Karpas-422 (cell line): ENCODE data around the gene ZFR2. TPM values are rescaled to one million over a fixed set of nuclear protein-coding genes. Genes with fewer than 3 reads are reported as not detected.
"Not testable (repeated sequence)": the region's sequence is repeated elsewhere in the genome, so short reads cannot be mapped to it uniquely, and the experiment has no call there.

Source experiments
- DNase-seq: peaks from one replicate; pipeline ENCODE4 v3.0.0-alpha.2; 2015
- H2AFZ ChIP-seq: fragments of 200-600 bp; sonication (generic); 2 replicates; pipeline ENCODE4 v1.6.1; 2014; ENCODE audit warnings: antibody characterized with exemption, low read length, mixed read lengths
- H3K27ac ChIP-seq: fragments of 200-600 bp; sonication (generic); 2 replicates; pipeline ENCODE4 v1.5.1; 2014; ENCODE audit warnings: mild to moderate bottlenecking, low read length, moderate library complexity
- H3K27me3 ChIP-seq: fragments of 200-600 bp; sonication (generic); 2 replicates; pipeline ENCODE4 v1.6.1; 2014; ENCODE audit warnings: low read length, mixed read lengths
- H3K36me3 ChIP-seq: fragments of 200-600 bp; sonication (generic); 2 replicates; pipeline ENCODE4 v1.6.1; 2014; ENCODE audit warnings: low read length, mixed read lengths; ENCODE audit not compliant: insufficient read depth
- H3K4me1 ChIP-seq: fragments of 200-600 bp; sonication (generic); 2 replicates; pipeline ENCODE4 v1.6.1; 2014; ENCODE audit warnings: mild to moderate bottlenecking, low read length, mixed read lengths
- H3K4me2 ChIP-seq: fragments of 200-600 bp; sonication (generic); 2 replicates; pipeline ENCODE4 v1.6.1; 2014; ENCODE audit warnings: low read length, low read depth, mild to moderate bottlenecking; ENCODE audit not compliant: poor library complexity, severe bottlenecking
- H3K4me3 ChIP-seq: fragments of 200-600 bp; sonication (generic); 2 replicates; pipeline ENCODE4 v1.5.1; 2014; ENCODE audit warnings: mild to moderate bottlenecking, antibody characterized with exemption, low read length, mixed read lengths
- H3K79me2 ChIP-seq: fragments of 200-600 bp; sonication (generic); 2 replicates; pipeline ENCODE4 v1.6.1; 2014; ENCODE audit warnings: mild to moderate bottlenecking, low read length, mixed read lengths
- H3K9ac ChIP-seq: fragments of 200-600 bp; sonication (generic); 2 replicates; pipeline ENCODE4 v1.6.0; 2014; ENCODE audit warnings: low read length
- H3K9me2 ChIP-seq: fragments of 200-600 bp; sonication (generic), shearing (Covaris generic); replicated peaks from 2 replicates; pipeline ENCODE4 v1.6.0; 2014; ENCODE audit warnings: mild to moderate bottlenecking, low read length, moderate library complexity; ENCODE audit not compliant: insufficient read depth
- H3K9me3 ChIP-seq: fragments of 300-700, 200-600 bp; sonication (generic); 2 replicates; pipeline ENCODE4 v1.6.1; 2014; ENCODE audit warnings: low read length, mixed read lengths
- H4K20me1 ChIP-seq: fragments of 200-600 bp; sonication (generic); 2 replicates; pipeline ENCODE4 v1.6.1; 2014; ENCODE audit warnings: mild to moderate bottlenecking, antibody characterized with exemption, low read length, low read depth; ENCODE audit not compliant: insufficient read depth
- total RNA-seq: library from RNA; depleted of rRNA; stranded (reverse); fragments of >200 nt; shearing (Covaris generic); gene quantifications from 2 replicates; pipeline ENCODE4 v1.2.3, GENCODE V29; 2014; ENCODE audit warnings: low replicate concordance

Gene ZFR2
- total RNA-seq, 1 experiment from 2014 or later, result not detected

- H3K4me3 ChIP-seq, result peak within 1 kb of the TSS; percentile 94
- H3K9me2 ChIP-seq, result no peaks in the 10 kb centered on the region
- no peaks in the 10 kb centered on the region for H3K36me3 ChIP-seq
- no peaks in the 10 kb centered on the region for H4K20me1 ChIP-seq
- no peaks in the 10 kb centered on the region for H3K27me3 ChIP-seq
- H3K9me3 ChIP-seq, result no peaks in the 10 kb centered on the region
- peak within 1 kb of the TSS; percentile 84 for H3K9ac ChIP-seq
- peak; percentile 99 for DNase-seq
- H3K4me2 ChIP-seq, result peak within 1 kb of the TSS; percentile 81
- H3K4me1 ChIP-seq, result peaks cover 16% of the 10 kb centered on the region
- H3K79me2 ChIP-seq, result peaks cover 25% of the 10 kb centered on the region
- H2AFZ ChIP-seq, result peak within 1 kb of the TSS; percentile 98
- H3K27ac ChIP-seq, result peak within 1 kb of the TSS; percentile 81
Measured at GRCh38 chr19:3762501-3763459, 106.1 kb downstream of the ZFR2 start, which contains the start of gene MRPL54. TSS of gene MRPL54 (plus strand) at chr19:3762682. CDS start at chr19:3762701, 19 bp downstream.

GRCh38 chr19:3762130-3762473 is 106.7 kb downstream of the ZFR2 start:
- Histone ChIP-seq H3K27me3 (no peaks in the 10 kb centered on the region), H3K36me3 (no peaks in the 10 kb centered on the region), H3K79me2 (peaks cover 25% of the 10 kb centered on the region), H2AFZ (peak overlapping the region; percentile 98; the same call in 1 of the 2 replicates), H3K4me1 (peaks cover 16% of the 10 kb centered on the region), H3K9ac (peak overlapping the region; percentile 84), H3K4me3 (peak overlapping the region; percentile 75), H3K27ac (peak overlapping the region; percentile 81), H4K20me1 (no peaks in the 10 kb centered on the region), H3K9me3 (no peaks in the 10 kb centered on the region), H3K9me2 (no peaks in the 10 kb centered on the region), H3K4me2 (peak overlapping the region; percentile 66)
- no peak for DNase-seq

GRCh38 chr19:3761382-3762129 is 107.3 kb downstream of the ZFR2 start, which contains the start of gene APBA3:
TSS of gene APBA3 (minus strand) at chr19:3761692. CDS start at chr19:3760264, 1,428 bp downstream.
- peak within 1 kb of the TSS; percentile 81 for H3K4me2 ChIP-seq
- H3K9ac ChIP-seq, result peak within 1 kb of the TSS; percentile 84
- H3K4me3 ChIP-seq, result peak within 1 kb of the TSS; percentile 94
- H3K9me3 ChIP-seq, result no peaks in the 10 kb centered on the region
- H3K27me3 ChIP-seq, result no peaks in the 10 kb centered on the region
- H2AFZ ChIP-seq, result peak within 1 kb of the TSS; percentile 98
- H3K79me2 ChIP-seq, result peaks cover 25% of the 10 kb centered on the region
- peaks cover 16% of the 10 kb centered on the region for H3K4me1 ChIP-seq
- no peaks in the 10 kb centered on the region for H3K36me3 ChIP-seq
- peak within 1 kb of the TSS; percentile 81 for H3K27ac ChIP-seq
- no peaks in the 10 kb centered on the region for H4K20me1 ChIP-seq
- peak; percentile 96 for DNase-seq
- no peaks in the 10 kb centered on the region for H3K9me2 ChIP-seq

GRCh38 chr19:3760871-3761361 is 107.9 kb downstream of the ZFR2 start:
- H3K4me3 ChIP-seq, result peak overlapping the region; percentile 94
- no peaks in the 10 kb centered on the region for H3K36me3 ChIP-seq
- no peaks in the 10 kb centered on the region for H3K27me3 ChIP-seq
- H2AFZ ChIP-seq, result peak overlapping the region; percentile 91; the same call in 1 of the 2 replicates
- no peak overlapping the region for H3K27ac ChIP-seq
- no peaks in the 10 kb centered on the region for H3K9me2 ChIP-seq
- H3K9me3 ChIP-seq, result no peaks in the 10 kb centered on the region
- peak overlapping the region; percentile 84 for H3K9ac ChIP-seq
- H3K4me1 ChIP-seq, result peaks cover 16% of the 10 kb centered on the region
- peak overlapping the region; percentile 81 for H3K4me2 ChIP-seq
- H3K79me2 ChIP-seq, result peaks cover 25% of the 10 kb centered on the region
- DNase-seq, result peak; percentile 48
- H4K20me1 ChIP-seq, result no peaks in the 10 kb centered on the region

- H3K9me2 ChIP-seq, result no peaks in the 10 kb centered on the region
- no peak overlapping the region for H3K4me3 ChIP-seq
- H3K9ac ChIP-seq, result no peak overlapping the region
- no peak overlapping the region for H2AFZ ChIP-seq
- DNase-seq, result no peak
- peaks cover 25% of the 10 kb centered on the region for H3K79me2 ChIP-seq
- no peak overlapping the region for H3K27ac ChIP-seq
- no peaks in the 10 kb centered on the region for H4K20me1 ChIP-seq
- peaks cover 16% of the 10 kb centered on the region for H3K4me1 ChIP-seq
- H3K9me3 ChIP-seq, result no peaks in the 10 kb centered on the region
- no peaks in the 10 kb centered on the region for H3K27me3 ChIP-seq
- H3K36me3 ChIP-seq, result no peaks in the 10 kb centered on the region
- peak overlapping the region; percentile 81 for H3K4me2 ChIP-seq
Measured at GRCh38 chr19:3759482-3760254, 109.2 kb downstream of the ZFR2 start.

- H3K79me2 ChIP-seq, result peaks cover 23% of the 10 kb centered on the region
- DNase-seq, H2AFZ ChIP-seq, H3K36me3 ChIP-seq, H3K27me3 ChIP-seq, H4K20me1 ChIP-seq, H3K9me2 ChIP-seq, H3K4me2 ChIP-seq, H3K27ac ChIP-seq, H3K4me3 ChIP-seq, H3K9ac ChIP-seq, H3K9me3 ChIP-seq: not testable (repeated sequence)
- H3K4me1 ChIP-seq, result peaks cover 14% of the 10 kb centered on the region
Measured at GRCh38 chr19:3758297-3758696, 110.5 kb downstream of the ZFR2 start.

- not testable (repeated sequence) for H3K9me3 ChIP-seq, H3K4me2 ChIP-seq, H4K20me1 ChIP-seq, H3K4me1 ChIP-seq, H3K36me3 ChIP-seq, H3K27ac ChIP-seq, H3K27me3 ChIP-seq, H3K9ac ChIP-seq, H3K4me3 ChIP-seq, H3K9me2 ChIP-seq, DNase-seq, H2AFZ ChIP-seq
- H3K79me2 ChIP-seq, result peaks cover 19% of the 10 kb centered on the region
Measured at GRCh38 chr19:3757705-3758104, 111.1 kb downstream of the ZFR2 start.
